Measurements from ENCODE around the gene ERVMER34-1. TPM values are rescaled to one million over a fixed set of nuclear protein-coding genes. Genes with fewer than 3 reads are reported as not detected.

The ERVMER34-1 gene
- total and polyA plus RNA-seq, 2 donors, result 0.05 to 0.25 TPM

- Histone ChIP-seq H3K27me3 (ENCODE audit: control insufficient read depth in 2 of 2, insufficient read depth in 1 of 2, low read length in 1 of 2) (no peaks in the 10 kb centered on the region), H3K4me3 (ENCODE audit: low read length in 2 of 2) (no peak overlapping the region), H3K9me3 (ENCODE audit: control insufficient read depth in 2 of 2, insufficient read depth in 1 of 2, low read length in 1 of 2) (no peaks in the 10 kb centered on the region), H3K36me3 (ENCODE audit: control insufficient read depth in 2 of 2, insufficient read depth in 2 of 2, low read length in 1 of 2) (no peaks in the 10 kb centered on the region), H3K4me1 (ENCODE audit: control insufficient read depth in 2 of 2, insufficient read depth in 2 of 2, low read length in 2 of 2) (no peaks in the 10 kb centered on the region), H3K27ac (ENCODE audit: low read depth in 1 of 2, low read length in 1 of 2) (no peak overlapping the region)
- no peak for DNase-seq (ENCODE audit: low read depth in 6 of 9, low spot score in 9 of 9)
These were observed 57.7 kb downstream of the ERVMER34-1 start for GRCh38 chr4:52693492-52693891.

Other genes starting within 250 kb of the ERVMER34-1 start
- 6.3 TPM for gene USP46, start 92.1 kb downstream of the ERVMER34-1 start, total RNA-seq
- gene USP46, start 92.1 kb downstream of the ERVMER34-1 start, polyA plus RNA-seq, result 5.2 TPM
- 0.52 TPM for gene RASL11B, start 110.9 kb upstream of the ERVMER34-1 start, total RNA-seq
- 1.2 TPM for gene RASL11B, start 110.9 kb upstream of the ERVMER34-1 start, polyA plus RNA-seq

Measured in thymus (tissue), 11 donors.